H54 (cell line): ENCODE measurements around the gene FRRS1.
A peak's percentile ranks its signal among the peaks of the same experiment; 100 is the strongest.

Experiments used
- DNase-seq: peaks from one replicate; pipeline ENCODE4 v3.0.0; 2011; ENCODE audit warnings: low spot score, mixed read lengths; ENCODE audit not compliant: insufficient read length
- FAIRE-seq: peaks from 3 replicates; lab custom pipeline; 2011; peaks lifted over from hg19 to GRCh38; lab: Jason Lieb, UNC
- POLR2A ChIP-seq: IDR thresholded peaks from 2 replicates; pipeline ENCODE4 v1.6.1; 2011; ENCODE audit warnings: low read depth, mild to moderate bottlenecking, low read length

FRRS1 gene

DNA sequence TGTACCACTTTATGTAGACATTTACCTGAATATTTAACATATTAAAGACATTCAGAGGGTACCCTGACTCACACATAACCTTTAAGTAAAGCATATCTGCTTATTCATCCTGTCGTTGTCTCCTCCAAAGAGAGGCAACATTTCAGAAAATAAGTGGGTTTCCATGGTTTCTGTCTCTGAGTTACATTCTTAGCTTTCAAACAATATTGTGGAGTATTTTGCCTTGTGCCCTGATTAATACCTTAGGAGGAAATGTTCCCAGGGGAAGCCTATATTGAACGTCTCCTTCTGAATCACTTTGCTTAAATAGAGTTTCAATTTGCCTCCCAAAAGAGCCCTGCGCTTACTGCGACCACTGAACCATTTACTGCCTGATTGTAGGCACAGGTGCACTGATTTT, 94.4 kb downstream of the FRRS1 start:
- no peak for TF ChIP-seq POLR2A
- DNase-seq: no peak
- FAIRE-seq: no peak

DNA sequence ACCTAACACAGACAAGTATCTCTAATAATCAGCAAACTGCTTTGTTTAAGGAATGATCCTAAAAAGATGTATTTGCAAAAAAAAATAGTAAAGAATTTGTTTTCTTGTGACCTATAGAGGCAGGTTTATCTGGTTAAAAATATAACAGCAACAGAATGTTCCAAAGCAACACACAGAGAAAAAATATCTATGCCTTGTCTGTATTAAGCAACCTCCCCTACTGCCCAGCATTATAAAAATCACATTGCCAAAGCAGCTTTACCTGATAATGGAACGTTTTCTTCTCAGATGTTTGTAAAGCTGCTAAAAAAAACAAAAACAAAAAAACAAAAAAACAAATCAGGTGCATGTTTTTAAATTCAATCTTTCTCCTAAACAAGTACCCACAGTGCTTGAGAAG, 95.9 kb downstream of the FRRS1 start:
- no peak for FAIRE-seq
- no peak for DNase-seq
- TF ChIP-seq POLR2A: no peak

DNA sequence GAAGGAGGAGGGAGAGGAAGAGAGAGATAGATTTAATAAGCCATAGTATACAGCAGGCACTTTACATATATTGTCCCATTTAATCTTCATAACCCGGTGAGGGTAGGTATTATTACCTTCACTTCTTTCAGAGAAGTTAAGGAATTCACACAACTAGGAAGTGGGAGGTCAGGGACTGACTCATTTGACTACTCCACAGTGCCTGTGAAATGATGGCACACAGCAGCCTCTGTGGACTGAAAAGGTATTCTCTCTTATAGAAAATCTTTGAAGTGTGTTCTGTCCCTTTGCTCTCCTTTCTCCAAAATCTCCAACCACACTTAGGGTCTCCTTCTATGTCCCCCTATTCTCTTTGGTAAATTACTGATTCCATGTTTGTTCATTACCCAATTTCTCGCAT, 96.6 kb downstream of the FRRS1 start:
- FAIRE-seq: peak; percentile 11
- no peak for DNase-seq
- no peak for TF ChIP-seq POLR2A

DNA sequence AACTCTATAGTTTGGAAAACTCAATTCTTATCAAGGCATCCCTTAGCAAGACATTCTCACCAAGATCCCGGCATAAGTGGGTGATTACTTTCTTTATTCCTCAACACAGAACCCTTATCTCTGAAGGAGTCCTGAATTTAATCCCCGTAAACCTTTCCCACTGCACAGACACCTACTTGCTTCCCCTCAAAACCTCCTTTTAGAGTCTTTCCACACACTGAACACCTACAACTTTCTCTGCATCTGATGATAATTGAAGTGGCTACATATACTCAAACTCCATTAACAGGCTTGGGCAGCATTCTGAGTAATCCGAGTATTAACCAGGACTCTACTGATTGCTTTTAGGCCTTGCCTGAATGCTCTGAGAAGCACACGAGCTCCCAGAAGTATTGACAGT, 97.1 kb downstream of the FRRS1 start:
- TF ChIP-seq POLR2A: no peak
- no peak for FAIRE-seq
- no peak for DNase-seq

DNA sequence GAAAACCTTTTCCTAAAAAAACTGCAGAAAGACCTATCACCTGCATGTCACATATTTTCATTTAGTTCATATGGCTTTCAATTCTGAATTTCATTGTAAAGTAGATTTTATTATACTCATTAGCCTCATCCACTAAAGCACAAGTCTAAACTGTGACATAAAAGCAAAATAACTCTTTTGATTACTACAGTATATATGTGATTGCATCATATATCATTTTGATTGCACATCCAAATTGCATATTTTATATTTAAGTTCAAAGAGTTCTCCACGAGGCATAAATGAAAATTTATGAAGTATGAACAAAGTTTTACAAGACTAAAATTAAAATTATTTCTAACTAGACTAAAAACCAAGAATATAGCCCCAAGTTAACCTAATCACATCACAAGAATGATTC, 101.2 kb downstream of the FRRS1 start:
- FAIRE-seq (no peak), DNase-seq (no peak)
- no peak for TF ChIP-seq POLR2A

DNA sequence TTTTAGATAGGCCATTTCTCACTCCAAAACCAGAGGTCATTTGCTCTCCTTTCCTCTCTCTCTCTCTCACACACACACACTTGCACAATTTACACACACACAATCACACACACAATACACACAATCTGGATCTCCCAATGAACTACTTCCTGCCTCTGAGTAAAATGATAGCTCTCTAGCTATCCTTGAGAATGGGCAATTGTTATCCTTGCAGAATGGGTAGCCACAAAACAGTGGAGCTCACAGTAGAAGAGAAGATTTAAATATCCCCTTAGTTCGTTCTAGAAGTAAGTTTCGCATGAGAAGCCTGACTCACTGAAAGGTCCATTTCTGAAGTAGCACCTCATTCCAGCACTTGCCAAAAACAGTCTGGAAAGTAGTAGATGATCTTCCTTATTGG, 102.9 kb downstream of the FRRS1 start:
- no peak for TF ChIP-seq POLR2A
- FAIRE-seq: no peak

DNA sequence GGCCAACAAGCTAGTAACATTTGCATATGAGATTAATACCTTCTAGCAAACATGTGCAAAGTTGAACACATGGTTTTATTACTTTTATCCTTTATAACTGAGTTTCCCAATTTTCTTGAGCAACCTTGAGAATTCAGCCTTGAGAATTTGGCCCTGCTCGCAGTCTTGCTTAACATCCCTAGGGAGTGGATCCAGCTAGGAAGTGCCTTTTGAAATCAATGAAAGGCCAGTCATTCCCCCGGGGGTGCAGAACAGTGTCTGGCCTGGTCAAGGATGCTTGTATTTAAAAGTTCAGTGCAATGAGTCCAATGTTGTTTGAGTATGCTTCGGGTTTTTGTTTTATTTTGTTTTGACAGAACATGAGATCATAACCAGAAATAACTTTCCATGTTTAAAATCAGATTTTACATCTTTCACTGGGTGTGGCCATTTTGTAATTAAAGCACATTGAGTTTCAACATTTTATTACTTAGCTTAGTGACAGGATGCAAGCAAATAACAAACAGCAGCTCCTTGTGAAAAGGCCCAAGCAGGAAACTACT, 103.8 kb downstream of the FRRS1 start:
- TF ChIP-seq POLR2A: no peak
- no peak for FAIRE-seq
- DNase-seq: no peak

More for the DNA sequence above, 102.9 kb downstream of the FRRS1 start:
- no peak for DNase-seq

DNA sequence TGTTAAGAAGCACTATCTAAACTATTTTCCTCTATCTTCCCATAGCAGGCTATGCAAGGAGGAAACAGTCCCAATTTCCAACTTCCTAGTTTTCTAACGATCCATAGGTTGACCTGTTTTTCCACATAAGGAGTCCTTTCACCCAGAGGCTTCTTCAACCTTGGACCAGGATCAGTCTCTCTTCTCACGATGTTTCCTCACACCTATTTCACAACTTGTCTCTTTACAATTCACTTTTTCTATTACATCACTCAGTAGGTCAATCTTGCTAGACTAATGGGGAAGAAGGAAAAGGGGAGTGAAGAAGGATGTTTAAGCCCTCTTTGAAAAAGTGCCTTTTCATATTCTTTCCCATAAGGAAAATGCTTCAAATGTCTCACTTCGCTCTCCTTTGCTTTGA, 104.7 kb downstream of the FRRS1 start:
- no peak for FAIRE-seq
- no peak for DNase-seq
- TF ChIP-seq POLR2A: no peak

DNA sequence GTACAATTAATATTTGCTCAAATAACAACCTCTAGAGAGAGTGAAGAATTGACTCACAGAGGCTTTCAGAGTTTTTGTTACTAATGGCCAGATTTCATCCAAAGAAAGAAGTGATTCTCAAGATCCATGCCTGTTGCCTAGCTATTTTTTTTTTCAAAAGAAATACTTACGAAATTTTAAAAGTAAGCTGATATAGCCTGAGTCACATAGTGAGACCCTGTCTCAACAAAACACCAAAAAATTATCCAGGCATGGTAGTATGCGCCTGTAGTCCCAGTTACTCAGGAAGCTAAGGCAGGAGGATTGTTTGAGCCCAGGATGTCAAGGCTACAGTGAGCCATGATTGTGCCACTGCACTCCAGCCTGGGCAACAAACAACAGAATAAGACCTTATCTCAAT, 105.9 kb downstream of the FRRS1 start:
- no peak for TF ChIP-seq POLR2A
- no peak for FAIRE-seq
- DNase-seq: no peak

DNA sequence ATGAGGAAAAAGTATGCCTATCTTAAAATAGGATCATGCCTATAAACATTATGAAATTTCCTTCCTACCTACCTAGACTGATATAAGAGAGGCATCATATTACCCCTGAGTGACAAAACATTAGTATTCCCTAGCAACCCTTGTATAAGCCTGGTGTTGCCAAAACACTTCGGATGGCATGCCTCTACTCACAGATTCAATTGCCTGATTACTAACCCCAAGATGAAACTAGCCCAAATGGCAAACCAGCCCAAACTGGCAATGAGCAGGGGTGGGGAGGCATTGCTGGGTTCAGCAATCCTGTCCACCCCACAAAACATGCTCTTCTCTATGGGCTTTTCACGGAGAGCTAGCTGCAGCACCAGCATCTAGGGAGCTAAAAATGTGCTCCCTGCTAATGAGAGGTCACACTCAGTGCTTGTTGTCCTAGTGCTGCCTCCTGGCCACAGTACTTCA, 106.7 kb downstream of the FRRS1 start:
- TF ChIP-seq POLR2A: no peak
- FAIRE-seq: no peak
- no peak for DNase-seq
